ENCODE data around the gene NFATC4.
A peak's percentile ranks its signal among the peaks of the same experiment; 100 is the strongest.

Gene NFATC4

GRCh38 chr14:24337824-24338175 is 30.2 kb upstream of the NFATC4 start:
- ChIA-PET CTCF (interaction anchor here (0.9 to 21.9 kb wide), 6 partner anchors 10 to 96 kb away, joined by 3 to 629 read pairs (median 6); partner anchors contain the start of genes CBLN3, CIDEB, KHNYN and LTB4R2), POLR2A (no interaction called here)
- DNase-seq (ENCODE audit: extremely low spot score): no peak
- TF ChIP-seq, protein P1, sequence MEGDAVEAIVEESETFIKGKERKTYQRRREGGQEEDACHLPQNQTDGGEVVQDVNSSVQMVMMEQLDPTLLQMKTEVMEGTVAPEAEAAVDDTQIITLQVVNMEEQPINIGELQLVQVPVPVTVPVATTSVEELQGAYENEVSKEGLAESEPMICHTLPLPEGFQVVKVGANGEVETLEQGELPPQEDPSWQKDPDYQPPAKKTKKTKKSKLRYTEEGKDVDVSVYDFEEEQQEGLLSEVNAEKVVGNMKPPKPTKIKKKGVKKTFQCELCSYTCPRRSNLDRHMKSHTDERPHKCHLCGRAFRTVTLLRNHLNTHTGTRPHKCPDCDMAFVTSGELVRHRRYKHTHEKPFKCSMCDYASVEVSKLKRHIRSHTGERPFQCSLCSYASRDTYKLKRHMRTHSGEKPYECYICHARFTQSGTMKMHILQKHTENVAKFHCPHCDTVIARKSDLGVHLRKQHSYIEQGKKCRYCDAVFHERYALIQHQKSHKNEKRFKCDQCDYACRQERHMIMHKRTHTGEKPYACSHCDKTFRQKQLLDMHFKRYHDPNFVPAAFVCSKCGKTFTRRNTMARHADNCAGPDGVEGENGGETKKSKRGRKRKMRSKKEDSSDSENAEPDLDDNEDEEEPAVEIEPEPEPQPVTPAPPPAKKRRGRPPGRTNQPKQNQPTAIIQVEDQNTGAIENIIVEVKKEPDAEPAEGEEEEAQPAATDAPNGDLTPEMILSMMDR (IDR thresholded peaks at IDR 0.05; ENCODE audit: control extremely low read depth, extremely low read depth, low read depth, missing control alignments): no peak

- ChIA-PET POLR2A (interaction anchor here (1.3 kb wide), 1 partner anchor 93 kb away, joined by 5 read pairs; no protein-coding TSS in a partner anchor), CTCF (interaction anchor here (0.8 to 21.9 kb wide), 7 partner anchors 9 to 95 kb away, joined by 3 to 629 read pairs (median 3); partner anchors contain the start of genes CBLN3, CIDEB, KHNYN and LTB4R2)
- TF ChIP-seq, protein P1 (IDR thresholded peaks at IDR 0.05; ENCODE audit: control extremely low read depth, extremely low read depth, low read depth, missing control alignments): no peak
- DNase-seq (ENCODE audit: extremely low spot score): no peak
Measured at GRCh38 chr14:24338843-24339242, 29.1 kb upstream of the NFATC4 start.

DNA sequence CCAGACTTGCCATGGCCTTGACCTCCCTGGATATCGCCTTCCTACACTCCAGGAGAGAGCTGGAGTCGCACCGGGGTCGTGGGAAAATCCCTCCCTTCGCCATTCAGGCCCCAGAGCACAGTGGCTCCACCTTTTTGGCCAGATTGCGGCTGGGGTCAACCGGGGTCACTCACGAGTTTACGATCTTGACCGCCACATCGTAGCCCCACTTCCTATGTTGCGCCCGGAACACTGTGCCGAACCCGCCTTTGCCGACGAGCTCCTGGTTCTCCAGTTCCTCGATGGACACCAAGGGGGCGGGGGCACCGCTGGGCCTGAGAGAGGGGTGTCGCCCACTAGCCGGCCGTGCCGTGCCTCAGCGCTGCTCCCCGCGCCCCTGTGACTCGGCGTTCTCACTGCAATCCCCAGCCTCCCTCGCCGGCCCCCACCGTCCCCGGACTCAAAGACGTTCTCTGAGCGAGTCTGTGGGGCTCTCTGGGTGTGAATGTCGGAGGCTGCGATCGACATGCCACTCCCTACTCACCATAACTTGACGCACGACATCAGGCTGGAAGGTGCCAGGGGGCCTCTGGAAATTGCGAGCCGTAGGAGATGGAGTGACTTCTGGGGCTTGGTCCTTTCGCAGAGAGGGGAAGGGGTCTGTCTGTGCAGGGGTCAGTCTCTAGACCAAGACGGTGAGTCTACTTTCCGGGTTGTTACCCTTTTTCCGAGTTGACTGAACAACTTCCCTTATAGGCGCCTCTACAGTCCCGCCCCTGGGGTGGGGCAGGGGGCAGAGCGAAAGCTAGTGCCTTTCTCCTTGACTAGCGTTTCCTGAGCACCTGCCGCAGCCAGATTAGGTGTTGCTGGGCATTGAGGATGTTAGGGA is 28.5 kb upstream of the NFATC4 start, which contains the start of gene RIPK3:
TSS of gene RIPK3 (minus strand) at position 708 of the 868 bp plus-strand sequence. CDS start at position 543, 165 bp downstream.
- CTCF ChIA-PET: interaction anchor here (0.8 to 21.9 kb wide), 13 partner anchors 7 to 94 kb away, joined by 3 to 629 read pairs (median 5); partner anchors contain the start of genes CBLN3, CIDEB, KHNYN and LTB4R2
- POLR2A ChIA-PET: interaction anchor here (1.3 kb wide), 1 partner anchor 92 kb away, joined by 5 read pairs; no protein-coding TSS in a partner anchor
- TF ChIP-seq, protein P1 (IDR thresholded peaks at IDR 0.05; ENCODE audit: control extremely low read depth, extremely low read depth, low read depth, missing control alignments): no peak
- peak; percentile 84 for DNase-seq (ENCODE audit: extremely low spot score)

- no peak for DNase-seq (ENCODE audit: extremely low spot score)
- TF ChIP-seq, protein P1 (IDR thresholded peaks at IDR 0.05; ENCODE audit: control extremely low read depth, extremely low read depth, low read depth, missing control alignments): no peak
- CTCF ChIA-PET: interaction anchor here (0.7 to 21.9 kb wide), 9 partner anchors 8 to 93 kb away, joined by 3 to 629 read pairs (median 7); partner anchors contain the start of genes CBLN3, CIDEB, KHNYN and LTB4R2
- POLR2A ChIA-PET: no interaction called here
Measured at GRCh38 chr14:24340606-24341005, 27.4 kb upstream of the NFATC4 start.

DNA sequence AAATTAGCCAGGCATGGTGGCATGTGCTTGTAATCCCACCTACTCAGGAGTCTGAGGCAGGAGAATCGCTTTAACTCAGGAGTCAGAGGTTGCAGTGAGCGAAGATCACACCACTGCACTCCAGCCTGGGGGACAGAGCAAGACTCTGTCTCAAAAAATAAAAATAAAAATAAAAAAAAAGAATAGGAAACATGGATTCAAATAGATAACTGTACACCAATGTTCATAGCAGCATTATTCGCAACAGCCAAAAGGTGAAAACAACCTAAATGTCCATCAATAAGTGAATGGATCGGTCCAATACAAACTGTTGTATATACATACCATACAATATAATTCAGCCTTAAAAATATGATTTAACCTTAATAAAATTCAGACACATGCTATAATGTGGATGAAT is 25.1 kb upstream of the NFATC4 start:
- TF ChIP-seq, protein P1 (IDR thresholded peaks at IDR 0.05; ENCODE audit: control extremely low read depth, extremely low read depth, low read depth, missing control alignments): no peak
- ChIA-PET POLR2A (no interaction called here), CTCF (interaction anchor here (1.0 to 21.9 kb wide), 5 partner anchors 10 to 94 kb away, joined by 3 to 629 read pairs (median 22); partner anchors contain the start of genes ADCY4, CBLN3 and KHNYN)
- no peak for DNase-seq (ENCODE audit: extremely low spot score)
